ENCODE data around the gene SLC39A13.

Gene SLC39A13
- total RNA-seq = 38.7 to 111 (median 51.8) reads per million in 17 experiments

DNA sequence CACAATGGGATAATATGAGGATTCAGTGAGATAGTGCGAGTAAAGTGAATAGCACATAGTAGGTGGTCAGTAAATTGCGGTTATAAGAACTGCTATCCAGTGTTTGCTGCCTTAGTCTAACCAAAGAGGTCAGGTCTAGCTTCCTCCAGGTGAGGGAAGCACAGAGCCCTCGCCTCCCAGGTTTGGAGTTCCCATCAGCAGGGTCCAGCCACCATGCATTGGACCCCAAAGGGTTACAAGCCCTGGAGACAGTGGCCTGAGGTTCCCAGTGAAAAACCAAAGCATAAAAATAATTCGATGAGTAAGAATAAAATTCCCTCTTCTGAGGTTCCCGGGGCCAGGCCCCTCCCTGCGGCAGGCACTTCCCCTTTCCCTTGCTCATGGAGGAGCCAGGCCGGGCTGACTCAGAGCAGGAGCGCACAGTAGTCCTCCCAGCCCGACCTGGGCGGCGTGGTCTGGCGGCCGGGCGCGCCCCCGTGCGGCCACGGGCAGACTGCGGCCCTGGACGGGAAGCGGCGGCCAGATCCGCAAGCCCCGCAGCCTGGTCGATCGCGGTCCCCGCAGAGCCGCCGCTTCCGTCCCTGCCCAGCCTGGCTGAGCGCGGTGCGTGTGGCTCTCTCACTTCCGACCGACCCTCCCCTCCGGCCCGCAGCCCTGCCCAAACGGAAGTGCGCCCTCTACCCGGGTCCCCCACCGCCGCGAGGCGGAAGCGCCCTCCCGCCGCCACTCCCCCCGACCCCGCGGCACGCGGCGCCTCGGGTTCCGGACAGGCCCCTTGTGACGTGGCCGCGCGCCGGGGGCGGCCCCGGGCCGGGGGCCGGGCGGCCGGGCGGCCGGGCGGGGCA is at the start of gene SLC39A13:
SLC39A13 (plus strand) TSS at position 845 of the 845 bp plus-strand sequence. CDS start 1,505 bp downstream, outside the sequence.
- DNase-seq = peak; percentile 98 to 99 (median 98)

DNA sequence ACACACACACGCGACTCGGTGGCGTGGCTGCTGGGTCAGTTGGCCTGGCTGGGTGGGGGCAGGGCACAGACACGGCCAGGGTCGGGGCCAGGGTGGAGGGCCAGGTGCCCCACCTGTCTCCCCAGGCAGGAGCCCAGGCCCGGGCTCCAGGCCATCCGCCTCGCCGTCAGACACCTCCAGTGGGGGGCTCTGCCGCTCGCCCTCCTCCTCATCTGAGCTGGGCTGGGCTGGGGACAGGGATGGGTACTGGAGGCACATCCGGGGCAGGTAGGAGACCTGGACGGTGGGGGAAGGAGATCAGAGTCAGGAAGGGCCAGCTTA is 49.7 kb upstream of the SLC39A13 start:
- no peak for DNase-seq

DNA sequence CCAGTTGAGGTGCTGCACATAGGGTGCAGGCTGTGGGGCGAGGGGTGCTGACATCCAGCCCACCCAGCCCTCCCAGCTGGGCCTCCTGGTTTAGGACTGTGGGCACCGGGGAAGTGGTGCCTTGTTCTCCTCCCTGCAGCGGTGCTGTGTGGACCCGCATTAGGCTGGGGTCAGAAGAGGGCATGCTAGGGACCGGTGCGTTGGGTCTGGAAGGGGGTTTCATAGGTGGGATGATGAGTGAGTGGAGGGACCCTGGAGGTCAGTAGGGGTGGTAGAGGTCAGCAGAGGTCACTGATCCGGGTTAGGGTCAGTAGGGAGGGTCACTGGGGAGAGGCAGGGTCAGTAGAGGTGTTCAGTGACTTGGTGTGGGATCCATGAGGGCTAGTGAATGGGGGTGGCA is 49.2 kb upstream of the SLC39A13 start:
- DNase-seq = no peak

DNA sequence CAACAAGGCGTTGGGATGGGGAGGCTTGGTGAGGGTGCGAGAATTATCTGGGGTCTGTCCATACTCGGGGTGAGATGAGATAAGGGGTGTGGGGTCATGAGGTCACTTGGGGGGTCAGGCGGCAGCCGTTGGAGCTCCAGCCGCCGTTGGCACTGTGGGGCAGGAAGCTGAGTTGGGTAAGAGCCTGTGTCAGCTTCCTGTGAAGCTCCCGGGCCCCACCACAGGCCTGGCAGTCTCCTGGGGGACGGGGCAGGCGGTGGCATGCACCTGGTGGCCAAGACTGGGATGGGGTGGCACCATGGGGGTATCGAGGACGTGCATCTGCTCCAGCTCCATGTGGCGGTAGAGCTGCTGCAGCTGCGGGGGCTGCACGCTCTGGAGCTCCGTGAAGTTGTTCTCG is 48.8 kb upstream of the SLC39A13 start:
- DNase-seq = peak; percentile 46 to 76 (median 73)

DNA sequence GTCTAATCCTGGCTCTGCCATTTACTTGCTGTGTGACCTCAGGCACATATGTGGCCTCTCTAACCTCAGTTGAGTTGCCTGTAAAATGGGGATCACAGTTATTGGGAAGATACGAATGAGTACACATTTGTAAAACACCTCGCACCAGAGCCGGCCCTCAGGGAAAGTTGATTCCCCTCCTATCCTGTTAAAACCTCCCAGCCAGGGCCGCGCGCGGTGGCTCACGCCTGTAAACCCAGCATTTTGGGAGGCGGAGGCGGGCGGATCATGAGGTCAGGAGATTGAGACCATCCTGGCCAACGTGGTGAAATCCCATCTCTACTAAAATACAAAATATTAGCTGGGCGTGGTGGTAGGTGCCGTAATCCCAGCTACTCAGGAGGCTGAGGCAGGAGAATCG is 48.0 kb upstream of the SLC39A13 start:
- DNase-seq = no peak

DNA sequence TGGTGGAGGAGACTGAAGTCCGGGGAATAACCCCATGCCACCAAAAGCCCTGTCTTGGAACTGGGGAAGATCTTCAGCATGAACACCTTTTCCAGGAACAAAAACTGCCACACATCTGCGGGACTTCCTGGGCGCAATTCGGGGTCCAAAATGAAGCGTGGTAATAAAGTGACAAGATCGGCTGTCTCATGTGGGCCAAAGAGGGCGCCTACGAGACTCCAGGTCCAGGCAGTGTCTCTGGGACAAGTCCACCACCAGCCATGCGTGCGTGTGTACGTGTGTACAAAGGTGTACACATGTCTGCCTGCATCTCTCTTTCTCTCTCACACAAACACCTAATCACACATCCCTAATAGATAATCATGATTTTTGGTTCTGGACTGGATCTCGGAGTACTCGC is 47.0 kb upstream of the SLC39A13 start:
- DNase-seq = no peak

DNA sequence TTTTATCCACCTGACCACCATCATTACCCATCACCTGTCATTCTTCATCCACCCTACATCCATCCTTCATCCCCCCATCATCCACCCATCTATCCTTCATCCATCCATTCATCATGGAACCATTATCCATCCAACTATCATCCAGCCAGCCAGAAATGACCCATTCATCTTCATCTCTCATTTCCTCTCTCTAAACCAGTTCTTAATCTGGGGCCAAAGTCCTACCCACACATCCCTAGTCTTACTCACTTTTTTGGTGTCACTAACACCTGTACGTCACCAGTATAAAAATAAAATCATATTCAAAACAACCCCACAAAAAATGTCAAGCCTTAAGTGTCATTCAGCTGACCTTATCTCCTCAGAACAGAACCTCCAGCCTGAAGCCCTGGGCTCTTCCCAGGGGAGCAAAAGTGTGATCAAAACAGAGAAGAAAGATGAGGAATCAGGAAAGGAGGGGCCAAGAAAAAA is 42.3 kb upstream of the SLC39A13 start:
- no peak for DNase-seq

DNA sequence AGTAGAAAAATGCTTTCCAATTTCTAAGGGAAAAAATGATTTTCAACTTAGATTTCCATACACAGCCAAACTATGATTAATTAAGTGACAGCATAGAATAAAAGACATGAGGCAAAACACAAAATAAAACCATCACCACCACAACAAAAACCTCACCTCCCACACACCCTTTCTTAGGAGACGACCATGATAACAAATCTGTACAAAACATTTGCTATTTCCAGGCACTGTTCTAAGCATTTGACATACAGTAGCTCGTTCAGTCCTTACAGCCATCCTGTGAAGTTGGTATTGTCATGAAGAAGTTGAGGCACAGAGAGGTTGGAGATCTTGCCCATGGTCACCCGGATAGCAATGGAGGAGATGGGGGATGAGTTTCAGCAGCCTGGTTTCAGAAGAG is 38.7 kb upstream of the SLC39A13 start:
- peak in 1 of 4 experiments; percentile 8 for DNase-seq

DNA sequence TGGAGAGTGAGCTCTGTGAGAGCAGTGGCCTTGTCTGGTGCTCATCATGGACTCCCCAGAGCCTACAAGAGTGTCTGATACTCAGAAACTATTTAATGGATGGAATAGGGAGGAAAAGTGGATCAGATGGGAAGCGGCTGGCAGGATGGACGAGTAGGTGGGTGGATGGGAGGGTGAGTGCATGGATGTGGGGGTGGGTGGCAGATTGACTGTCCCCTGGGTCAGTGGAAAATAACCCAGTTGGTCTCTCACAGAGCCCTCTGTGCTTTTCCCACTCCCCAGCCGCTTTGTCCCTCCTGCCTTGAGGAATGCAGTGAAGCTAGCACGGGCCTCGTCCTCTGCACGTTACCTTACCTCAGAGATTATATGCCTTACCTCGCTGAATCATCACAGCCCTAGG is 36.0 kb upstream of the SLC39A13 start:
- DNase-seq = no peak

DNA sequence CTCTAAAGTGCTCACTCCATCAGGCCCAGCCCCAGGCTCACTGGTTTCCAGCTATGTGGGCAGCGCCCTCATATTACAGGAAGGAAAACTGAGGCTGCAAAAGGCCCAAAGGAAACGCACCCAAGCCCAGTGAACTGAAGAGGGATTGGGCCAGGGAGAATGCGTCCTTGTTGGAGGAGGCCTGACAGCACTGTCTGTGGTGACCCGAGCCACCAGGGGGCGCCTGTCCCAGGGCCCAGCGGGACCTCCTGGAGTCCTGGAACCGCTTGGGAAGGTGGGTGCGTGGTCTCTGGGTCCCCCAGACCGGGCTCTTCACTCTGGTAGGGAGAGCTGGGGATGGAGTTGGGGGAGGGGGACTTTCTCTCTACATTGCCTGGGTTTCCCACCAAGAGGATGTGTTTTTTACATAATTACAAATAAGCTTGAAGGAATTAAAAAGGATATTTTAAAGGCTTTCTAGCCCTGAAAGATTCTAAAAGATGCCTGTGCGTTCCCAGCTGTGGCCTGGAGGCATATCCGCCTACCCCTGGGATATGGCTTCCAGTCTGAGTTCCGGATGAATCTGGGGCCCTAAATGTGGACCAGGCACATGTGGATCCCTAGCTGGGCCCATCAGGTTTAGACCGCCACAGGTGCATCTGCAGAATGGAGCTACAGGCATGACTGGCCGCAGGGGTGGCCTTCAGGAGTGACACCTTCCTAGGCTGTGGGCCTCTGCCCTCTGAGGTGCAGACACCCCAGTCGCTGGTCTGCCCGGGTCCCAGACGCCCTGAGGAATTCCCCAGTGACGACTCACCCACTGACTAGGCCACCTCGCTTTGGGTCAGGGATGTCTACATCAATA is 34.3 kb upstream of the SLC39A13 start:
- DNase-seq = peak; percentile 85 to 94 (median 89)

DNA sequence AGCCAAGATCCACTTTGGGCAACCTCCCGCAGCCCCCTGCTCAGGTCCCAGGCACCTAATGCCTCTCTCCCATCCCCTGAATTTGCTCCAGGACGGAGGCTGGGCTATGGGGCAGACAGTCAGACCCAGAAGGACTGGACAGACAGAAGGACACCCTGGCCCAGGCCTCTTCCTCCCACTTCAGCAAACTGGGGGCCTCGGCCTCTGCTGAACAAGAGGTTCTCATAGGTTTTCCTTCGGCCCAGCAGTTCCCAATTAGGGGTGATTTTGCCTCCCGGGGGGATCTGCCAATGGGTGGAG is 33.7 kb upstream of the SLC39A13 start:
- no peak for DNase-seq

DNA sequence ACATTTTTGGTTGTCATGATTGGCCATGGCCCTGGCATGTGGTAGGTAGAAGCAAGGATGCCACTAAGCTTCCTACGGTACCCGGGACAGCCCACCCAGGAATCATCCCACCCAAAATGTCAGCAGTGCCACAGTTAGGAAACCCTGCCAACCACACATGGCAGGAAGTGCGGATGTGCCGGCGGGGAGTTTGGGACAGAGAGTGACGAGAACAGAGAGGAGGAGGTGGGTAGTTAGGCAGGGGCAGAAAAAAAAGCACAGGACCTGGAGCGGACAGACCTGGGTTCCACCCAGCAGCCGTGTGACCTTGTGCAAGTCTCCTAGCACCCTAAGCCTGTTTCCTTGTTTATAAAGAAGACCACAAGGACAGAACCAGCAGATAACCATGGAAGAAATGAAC is 33.4 kb upstream of the SLC39A13 start:
- DNase-seq = peak; percentile 60 to 82 (median 80)

DNA sequence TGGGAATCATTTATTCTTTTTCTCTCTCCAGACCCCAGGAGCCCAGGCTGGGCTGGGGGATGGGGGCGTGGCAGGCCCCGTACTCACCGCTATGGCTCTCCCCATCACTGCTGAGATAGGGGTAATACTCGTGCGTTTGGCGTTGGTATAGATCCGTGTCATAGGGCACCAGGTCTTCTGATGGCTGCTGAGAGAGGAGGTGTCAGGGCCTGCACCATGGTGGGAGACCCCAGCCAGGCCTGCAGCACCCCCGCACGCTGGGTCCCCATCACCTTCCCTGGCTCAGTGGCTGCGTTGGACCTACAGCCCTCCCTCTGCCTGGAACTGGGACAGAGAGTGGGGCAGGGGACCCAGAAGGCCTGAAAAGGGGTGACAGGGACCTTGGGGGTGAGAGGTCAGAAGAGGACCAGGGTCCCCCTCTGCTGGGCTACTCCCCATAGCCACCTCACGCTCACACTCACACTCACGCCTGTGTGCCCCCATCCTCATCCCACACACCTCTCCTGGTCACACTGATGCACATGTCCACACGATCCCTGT is 32.8 kb upstream of the SLC39A13 start:
- DNase-seq = no peak

DNA sequence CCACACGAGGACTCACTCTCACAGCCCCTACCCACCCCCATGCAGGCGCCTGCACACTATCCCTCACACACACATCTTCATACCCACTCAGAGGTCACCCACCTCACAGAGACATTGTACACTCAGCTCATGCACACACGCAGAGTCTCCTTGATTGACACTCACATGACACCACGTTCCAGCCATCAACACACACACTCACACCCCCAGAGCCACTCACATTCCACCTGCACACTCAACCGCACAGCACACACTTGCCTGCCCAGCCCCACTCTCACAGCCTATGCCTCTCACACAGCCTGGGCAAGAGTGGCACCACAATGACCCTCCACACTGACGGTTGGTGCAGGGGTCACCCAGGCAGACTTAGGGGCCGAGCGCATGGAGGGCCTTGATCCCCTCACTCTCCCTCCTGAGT is 32.3 kb upstream of the SLC39A13 start:
- peak; percentile 37 to 55 (median 52) for DNase-seq

DNA sequence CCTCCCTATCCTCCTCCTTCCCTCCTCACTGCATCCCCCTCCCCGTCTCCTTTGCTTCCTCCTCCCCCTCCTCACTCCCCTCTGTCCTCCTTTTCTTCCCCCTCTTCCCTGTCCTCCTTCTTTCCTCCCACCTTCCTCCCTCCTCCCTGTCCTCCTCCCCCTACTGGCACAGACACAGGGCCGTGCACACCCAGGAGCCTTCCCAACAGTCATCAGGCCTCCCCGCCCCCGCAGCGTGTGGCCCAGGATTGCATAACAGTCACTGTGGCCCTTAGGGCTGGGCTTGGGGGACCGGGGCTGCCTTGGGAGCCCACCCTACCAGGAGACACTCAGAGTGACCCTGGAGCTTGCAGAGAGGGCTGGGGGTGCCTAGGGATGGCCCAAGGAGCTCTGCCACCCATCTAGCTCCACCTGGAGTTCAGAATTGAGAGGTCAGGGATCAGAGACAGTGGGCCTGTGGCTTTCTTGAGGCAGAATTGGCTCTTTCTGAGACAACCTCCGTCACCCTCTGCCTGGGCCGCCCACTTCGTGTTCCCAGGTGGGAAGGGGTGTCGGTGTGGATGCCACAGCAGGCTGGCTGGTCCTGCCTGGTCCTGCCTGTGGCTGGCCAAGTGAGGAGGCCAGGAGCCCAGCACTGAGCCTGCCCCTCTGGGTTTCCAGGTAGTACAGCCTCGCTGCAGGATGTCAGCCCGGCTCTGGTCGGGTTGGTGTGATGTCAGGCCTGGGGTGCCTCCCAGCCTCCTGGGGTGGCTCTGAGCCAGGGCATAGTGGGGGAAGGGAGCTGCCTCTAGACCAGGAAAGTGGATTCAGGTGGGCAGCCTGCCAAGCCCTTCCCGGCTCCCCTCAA is 31.6 kb upstream of the SLC39A13 start:
- peak; percentile 89 to 94 (median 92) for DNase-seq

DNA sequence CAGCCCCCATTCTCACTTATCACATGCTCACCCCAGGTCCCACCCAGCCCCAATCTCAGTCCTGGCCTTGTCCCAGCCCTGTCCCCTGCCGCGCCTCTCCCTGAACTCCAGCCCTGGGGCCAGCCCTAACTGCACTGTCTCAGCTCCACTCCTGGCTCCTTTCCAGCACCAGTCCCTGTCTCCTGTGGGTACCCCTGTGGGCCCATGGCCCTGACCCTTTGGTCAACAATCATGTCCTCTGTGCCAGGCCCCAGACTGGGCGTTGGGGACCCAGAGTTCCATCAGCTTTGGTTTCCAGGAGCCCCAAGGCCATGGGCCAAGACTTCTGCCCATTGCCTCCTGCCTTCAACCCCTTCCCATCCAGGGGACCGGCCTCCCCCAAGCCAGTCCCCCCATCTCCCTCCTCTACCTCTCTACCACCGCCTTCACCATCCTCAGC is 30.8 kb upstream of the SLC39A13 start:
- peak; percentile 54 to 73 (median 70) for DNase-seq

DNA sequence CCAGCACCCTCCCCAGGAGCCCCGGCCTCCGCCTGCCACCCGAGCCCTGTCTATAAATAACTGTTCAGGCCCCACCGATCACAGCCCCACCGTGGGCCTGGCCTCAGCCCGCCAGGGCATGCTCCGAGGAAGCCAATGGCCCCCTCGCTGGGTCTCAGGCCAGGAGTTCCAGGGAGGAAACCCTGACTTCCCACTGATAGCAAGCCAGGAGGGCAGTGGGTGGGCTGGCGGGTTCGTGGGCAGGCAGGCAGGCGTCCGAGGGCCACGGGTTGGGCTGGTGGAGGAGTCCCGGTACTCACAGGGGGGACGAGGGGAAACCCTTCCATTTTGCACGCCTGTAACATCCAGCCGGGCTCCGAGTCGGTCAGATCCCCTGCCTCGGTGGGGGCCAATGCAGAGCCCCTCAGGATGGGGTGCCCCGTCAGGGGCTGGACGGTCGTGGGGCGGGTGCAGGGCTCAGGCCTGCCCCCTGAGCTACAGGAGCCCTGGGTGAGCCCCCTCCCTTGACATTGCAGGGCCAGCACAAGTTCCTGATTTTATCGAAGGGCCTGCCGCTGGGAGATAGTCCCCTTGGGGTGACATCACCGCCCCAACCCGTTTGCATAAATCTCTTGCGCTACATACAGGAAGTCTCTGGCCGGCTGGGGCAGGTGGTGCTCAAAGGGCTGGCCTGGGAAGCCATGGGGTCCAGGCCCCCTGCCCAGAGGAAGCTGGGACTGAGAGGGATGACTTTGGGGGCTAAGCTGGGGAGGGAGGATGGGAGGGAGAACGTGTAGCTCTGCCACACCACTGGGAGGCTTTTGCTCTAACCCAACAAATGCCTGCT is 30.2 kb upstream of the SLC39A13 start, which contains the start of gene SPI1:
SPI1 (minus strand) TSS at position 538 of the 826 bp plus-strand sequence; CDS start at position 344, 194 bp downstream.
- DNase-seq = peak; percentile 94 to 98 (median 96)

DNA sequence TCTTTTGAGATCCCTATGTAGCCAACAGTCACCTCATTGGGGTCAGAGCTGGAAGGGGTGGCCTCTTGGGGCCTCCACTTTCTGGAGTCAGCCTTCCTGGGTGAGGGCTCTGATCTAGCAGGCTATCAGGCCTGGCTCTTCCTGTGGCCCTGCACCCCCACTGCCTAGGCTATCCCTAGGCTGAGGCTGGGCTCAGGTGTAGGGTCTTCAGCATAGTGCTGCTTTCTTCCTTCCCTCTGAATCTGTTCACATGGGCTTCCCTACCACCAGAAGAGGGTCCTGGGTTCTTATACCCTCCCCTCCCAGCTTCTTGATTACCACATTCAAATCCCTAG is 29.6 kb upstream of the SLC39A13 start:
- DNase-seq = no peak

DNA sequence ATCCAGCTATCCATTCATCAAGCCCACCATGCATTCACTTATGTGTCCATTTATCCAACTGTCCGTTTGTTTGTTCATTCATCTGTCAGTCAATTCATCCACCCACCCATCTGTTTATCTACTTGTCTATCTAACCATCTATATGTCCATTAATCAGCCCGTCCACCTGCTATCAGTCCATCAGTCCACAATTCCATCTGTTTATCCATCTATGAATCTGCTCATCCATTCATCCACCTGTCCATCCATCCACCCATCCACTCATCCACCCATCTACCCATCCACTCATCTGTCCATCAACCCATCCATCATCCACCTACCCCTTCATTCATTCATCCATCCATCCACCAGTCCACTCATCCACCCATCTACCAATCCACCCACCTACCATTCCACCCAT is 29.1 kb upstream of the SLC39A13 start:
- DNase-seq = no peak

DNA sequence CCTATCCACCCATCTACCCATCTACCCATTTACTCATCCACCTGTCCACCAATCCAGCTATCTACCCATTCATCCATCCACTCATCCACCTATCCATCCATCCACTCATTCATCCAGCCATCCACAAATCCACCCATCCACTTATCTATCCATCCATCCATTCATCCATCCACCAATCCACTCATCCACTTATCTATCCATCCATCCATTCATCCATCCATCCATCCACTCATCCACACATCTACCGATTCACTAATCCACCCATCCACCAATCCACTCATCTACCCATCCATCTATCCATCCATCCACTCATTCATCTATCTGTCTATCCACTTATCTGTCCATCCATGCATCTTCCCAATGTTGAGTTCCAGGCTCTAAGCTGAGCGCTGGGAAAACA is 28.3 kb upstream of the SLC39A13 start:
- no peak for DNase-seq

DNA sequence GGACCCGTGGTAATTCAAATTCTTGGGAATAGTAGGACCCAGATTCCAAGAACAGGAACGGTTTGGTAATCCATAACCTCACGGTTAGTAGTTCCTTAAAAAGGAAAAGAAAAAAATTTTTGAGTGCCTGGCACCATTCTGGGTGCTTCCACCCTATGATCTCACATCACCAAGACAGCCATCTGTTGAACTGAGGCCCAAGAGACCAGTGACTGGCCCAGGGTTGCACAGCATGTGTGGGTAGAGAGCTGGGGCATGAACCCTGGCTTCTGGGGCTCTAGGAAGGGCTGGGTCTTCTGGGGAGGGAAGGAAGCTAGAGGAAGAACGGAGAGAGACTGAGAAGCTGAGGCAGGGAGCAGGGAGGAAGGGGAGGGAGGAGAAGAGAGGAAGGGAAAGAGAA is 25.3 kb upstream of the SLC39A13 start:
- peak; percentile 71 to 85 (median 78) for DNase-seq
